ENCODE data around the gene PRKRA.

Gene PRKRA

GRCh38 chr2:178450774-178451525 lies at the start of gene PRKRA, which contains the start of gene PJVK:
TSS of gene PRKRA (minus strand) at chr2:178451175. CDS start at chr2:178451030, 145 bp downstream.
TSS of gene PJVK (plus strand) at chr2:178451378. CDS start at chr2:178453410, 2,032 bp downstream.
- H3K4me3 Mint-ChIP-seq: peak within 1 kb of the TSS; percentile 98
- peak; percentile 85 to 90 for ATAC-seq (replicated peaks)

GRCh38 chr2:178499640-178500039 lies 48.7 kb upstream of the PRKRA start:
- H3K27ac Mint-ChIP-seq: no peak overlapping the region
- H3K36me3 Mint-ChIP-seq: peaks cover 24 to 37% of the 10 kb centered on the region in 2 donors

More at GRCh38 chr2:178450774-178451525, at the start of gene PRKRA, which contains the start of gene PJVK:
- peaks cover 10 to 12% of the 10 kb centered on the region in 2 donors for H3K36me3 Mint-ChIP-seq
- peaks cover 0 to 2% of the 10 kb centered on the region in 2 donors for H3K9me3 Mint-ChIP-seq
- H3K27me3 Mint-ChIP-seq: peaks cover 0 to 7% of the 10 kb centered on the region in 2 donors
- peaks cover 12 to 23% of the 10 kb centered on the region in 2 donors for H3K4me1 Mint-ChIP-seq
- peak within 1 kb of the TSS; percentile 99 for H3K27ac Mint-ChIP-seq
- peak; percentile 96 for DNase-seq

GRCh38 chr2:178498137-178498536 lies 47.2 kb upstream of the PRKRA start:
- ATAC-seq (replicated peaks): no peak
- Mint-ChIP-seq H3K36me3 (peaks cover 28 to 45% of the 10 kb centered on the region in 2 donors), H3K27ac (no peak overlapping the region), H3K4me3 (no peak overlapping the region), H3K4me1 (no peaks in the 10 kb centered on the region), H3K27me3 (no peaks in the 10 kb centered on the region), H3K9me3 (no peaks in the 10 kb centered on the region)
- no peak for DNase-seq

More at GRCh38 chr2:178499640-178500039, 48.7 kb upstream of the PRKRA start:
- H3K9me3 Mint-ChIP-seq: no peaks in the 10 kb centered on the region
- no peak overlapping the region for H3K4me3 Mint-ChIP-seq
- H3K27me3 Mint-ChIP-seq: no peaks in the 10 kb centered on the region
- no peaks in the 10 kb centered on the region for H3K4me1 Mint-ChIP-seq
- ATAC-seq (replicated peaks) (no peak), DNase-seq (no peak)

GRCh38 chr2:178496049-178496448 lies 45.1 kb upstream of the PRKRA start:
- no peaks in the 10 kb centered on the region for H3K9me3 Mint-ChIP-seq
- DNase-seq (no peak), ATAC-seq (replicated peaks) (no peak)
- H3K4me3 Mint-ChIP-seq: no peak overlapping the region
- no peak overlapping the region for H3K27ac Mint-ChIP-seq
- peaks cover 29 to 50% of the 10 kb centered on the region in 2 donors for H3K36me3 Mint-ChIP-seq
- no peaks in the 10 kb centered on the region for H3K4me1 Mint-ChIP-seq
- no peaks in the 10 kb centered on the region for H3K27me3 Mint-ChIP-seq

- no peak for DNase-seq
- Mint-ChIP-seq H3K27me3 (no peaks in the 10 kb centered on the region), H3K36me3 (peaks cover 43 to 68% of the 10 kb centered on the region in 2 donors), H3K9me3 (no peaks in the 10 kb centered on the region), H3K27ac (no peak overlapping the region), H3K4me3 (no peak overlapping the region), H3K4me1 (peaks cover 2 to 8% of the 10 kb centered on the region in 2 donors)
- ATAC-seq (replicated peaks): no peak
Measured at GRCh38 chr2:178491612-178492011, 40.6 kb upstream of the PRKRA start.

GRCh38 chr2:178485356-178485755 lies 34.4 kb upstream of the PRKRA start:
- no peaks in the 10 kb centered on the region for H3K27me3 Mint-ChIP-seq
- H3K27ac Mint-ChIP-seq: no peak overlapping the region
- peaks cover 22 to 49% of the 10 kb centered on the region in 2 donors for H3K4me1 Mint-ChIP-seq
- no peaks in the 10 kb centered on the region for H3K9me3 Mint-ChIP-seq
- ATAC-seq (replicated peaks) (no peak), DNase-seq (no peak)
- H3K4me3 Mint-ChIP-seq: no peak overlapping the region
- H3K36me3 Mint-ChIP-seq: peaks cover 32 to 42% of the 10 kb centered on the region in 2 donors

GRCh38 chr2:178484245-178485041 lies 33.5 kb upstream of the PRKRA start:
- Mint-ChIP-seq H3K4me3 (no peak overlapping the region), H3K4me1 (peaks cover 23 to 51% of the 10 kb centered on the region in 2 donors)

GRCh38 chr2:178482437-178482836 lies 31.5 kb upstream of the PRKRA start:
- peak overlapping the region; percentile 56 to 72 for H3K4me3 Mint-ChIP-seq
- H3K27me3 Mint-ChIP-seq: no peaks in the 10 kb centered on the region
- H3K4me1 Mint-ChIP-seq: peaks cover 27 to 48% of the 10 kb centered on the region in 2 donors
- ATAC-seq (replicated peaks): no peak
- no peak for DNase-seq
- no peak overlapping the region for H3K27ac Mint-ChIP-seq
- H3K36me3 Mint-ChIP-seq: peaks cover 15 to 20% of the 10 kb centered on the region in 2 donors
- no peaks in the 10 kb centered on the region for H3K9me3 Mint-ChIP-seq

More at GRCh38 chr2:178484245-178485041, 33.5 kb upstream of the PRKRA start:
- no peaks in the 10 kb centered on the region for H3K9me3 Mint-ChIP-seq
- DNase-seq (no peak), ATAC-seq (replicated peaks) (no peak)
- H3K27me3 Mint-ChIP-seq: no peaks in the 10 kb centered on the region
- H3K36me3 Mint-ChIP-seq: peaks cover 28 to 34% of the 10 kb centered on the region in 2 donors
- no peak overlapping the region for H3K27ac Mint-ChIP-seq

- peak within 1 kb of the TSS; percentile 95 to 96 for H3K4me3 Mint-ChIP-seq
- H3K27me3 Mint-ChIP-seq: no peaks in the 10 kb centered on the region
- peak; percentile 79 for DNase-seq
- peak within 1 kb of the TSS; percentile 99 for H3K27ac Mint-ChIP-seq
- H3K36me3 Mint-ChIP-seq: peaks cover 3 to 5% of the 10 kb centered on the region in 2 donors
- H3K4me1 Mint-ChIP-seq: peaks cover 26 to 40% of the 10 kb centered on the region in 2 donors
- no peaks in the 10 kb centered on the region for H3K9me3 Mint-ChIP-seq
- ATAC-seq (replicated peaks): peak; percentile 75
Measured at GRCh38 chr2:178480227-178481181, 29.5 kb upstream of the PRKRA start, which contains the start of gene PLEKHA3. TSS of gene PLEKHA3 (plus strand) at chr2:178480457. CDS start at chr2:178480870, 413 bp downstream.

GRCh38 chr2:178479758-178480226 lies 28.8 kb upstream of the PRKRA start:
- Mint-ChIP-seq H3K36me3 (peaks cover 0 to 2% of the 10 kb centered on the region in 2 donors), H3K4me1 (peaks cover 25 to 36% of the 10 kb centered on the region in 2 donors), H3K27ac (peak overlapping the region; percentile 86), H3K9me3 (no peaks in the 10 kb centered on the region), H3K4me3 (peak overlapping the region; percentile 91 to 95), H3K27me3 (no peaks in the 10 kb centered on the region)
- no peak for ATAC-seq (replicated peaks)
- DNase-seq: no peak

GRCh38 chr2:178479275-178479616 lies 28.3 kb upstream of the PRKRA start:
- Mint-ChIP-seq H3K4me3 (peak overlapping the region; percentile 95 to 96), H3K27me3 (no peaks in the 10 kb centered on the region), H3K4me1 (peaks cover 22 to 31% of the 10 kb centered on the region in 2 donors), H3K9me3 (no peaks in the 10 kb centered on the region), H3K27ac (peak overlapping the region; percentile 99), H3K36me3 (peaks cover 0 to 2% of the 10 kb centered on the region in 2 donors)
- no peak for ATAC-seq (replicated peaks)
- no peak for DNase-seq

GRCh38 chr2:178478439-178479274 lies 27.7 kb upstream of the PRKRA start, which contains the start of gene FKBP7:
TSS of gene FKBP7 (minus strand) at chr2:178478600. CDS start at chr2:178478499, 101 bp downstream.
- Mint-ChIP-seq H3K27ac (peak within 1 kb of the TSS; percentile 99), H3K9me3 (no peaks in the 10 kb centered on the region), H3K4me3 (peak within 1 kb of the TSS; percentile 95 to 96), H3K4me1 (peaks cover 22 to 30% of the 10 kb centered on the region in 2 donors), H3K27me3 (no peaks in the 10 kb centered on the region), H3K36me3 (peaks cover 0 to 2% of the 10 kb centered on the region in 2 donors)
- peak; percentile 75 for DNase-seq
- ATAC-seq (replicated peaks): peak; percentile 72 to 76

- ATAC-seq (replicated peaks) (no peak), DNase-seq (peak; percentile 11)
- Mint-ChIP-seq H3K4me3 (peak overlapping the region; percentile 95 to 96), H3K27me3 (no peaks in the 10 kb centered on the region), H3K9me3 (no peaks in the 10 kb centered on the region), H3K27ac (peak overlapping the region; percentile 99), H3K4me1 (peaks cover 22 to 30% of the 10 kb centered on the region in 2 donors), H3K36me3 (peaks cover 0 to 2% of the 10 kb centered on the region in 2 donors)
Measured at GRCh38 chr2:178478130-178478438, 27.1 kb upstream of the PRKRA start.
